Stimulated activated CD4-positive, alpha-beta T cell treated with anti-CD3 and anti-CD28 coated beads, Interleukin-1b, Interleukin-23, amount 100 ng/mL, for 1 hour (primary cell): ENCODE results near the gene ZCWPW1.
"Not testable (repeated sequence)": the region's sequence is repeated elsewhere in the genome, so short reads cannot be mapped to it uniquely, and the experiment has no call there.

Source experiments
- DNase-seq, 2 donors: peaks; one replicate each; pipeline ENCODE4 v3.0.0-alpha.2; 2020; ENCODE audit warnings: low read depth in 2 of 2

Gene ZCWPW1

DNA sequence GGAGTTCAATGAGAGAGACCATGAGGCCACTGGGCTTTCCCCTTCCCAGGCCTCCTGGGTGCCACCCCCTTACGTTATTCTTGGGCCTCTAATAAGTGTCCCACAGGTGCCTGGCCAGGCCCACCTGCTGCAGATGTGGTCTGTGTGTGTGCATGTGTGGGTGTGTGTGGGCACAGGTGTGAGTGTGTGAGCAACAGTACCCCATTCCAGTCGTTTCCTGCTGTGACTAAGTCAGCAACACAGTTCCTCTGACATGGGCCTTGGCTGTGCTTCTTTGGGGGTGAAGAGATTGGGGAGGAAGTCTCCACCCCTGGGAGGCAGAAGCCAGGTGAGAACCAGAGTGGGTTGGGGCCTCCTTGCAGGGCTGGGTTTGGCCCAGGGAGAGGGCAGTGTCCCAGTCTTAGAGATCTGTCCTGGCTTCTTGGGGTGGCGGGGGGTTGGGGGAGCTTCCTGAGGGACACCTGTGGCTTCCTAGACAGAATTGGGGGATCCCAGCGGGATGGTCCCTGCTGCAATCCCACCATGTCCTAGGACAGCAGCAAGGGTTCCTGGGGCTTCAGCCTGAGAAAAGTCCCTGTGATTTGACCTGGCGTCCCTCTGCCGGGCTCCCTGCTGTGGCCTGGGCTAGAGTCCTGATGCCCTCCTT is 74.7 kb downstream of the ZCWPW1 start:
- DNase-seq, result no peak

DNA sequence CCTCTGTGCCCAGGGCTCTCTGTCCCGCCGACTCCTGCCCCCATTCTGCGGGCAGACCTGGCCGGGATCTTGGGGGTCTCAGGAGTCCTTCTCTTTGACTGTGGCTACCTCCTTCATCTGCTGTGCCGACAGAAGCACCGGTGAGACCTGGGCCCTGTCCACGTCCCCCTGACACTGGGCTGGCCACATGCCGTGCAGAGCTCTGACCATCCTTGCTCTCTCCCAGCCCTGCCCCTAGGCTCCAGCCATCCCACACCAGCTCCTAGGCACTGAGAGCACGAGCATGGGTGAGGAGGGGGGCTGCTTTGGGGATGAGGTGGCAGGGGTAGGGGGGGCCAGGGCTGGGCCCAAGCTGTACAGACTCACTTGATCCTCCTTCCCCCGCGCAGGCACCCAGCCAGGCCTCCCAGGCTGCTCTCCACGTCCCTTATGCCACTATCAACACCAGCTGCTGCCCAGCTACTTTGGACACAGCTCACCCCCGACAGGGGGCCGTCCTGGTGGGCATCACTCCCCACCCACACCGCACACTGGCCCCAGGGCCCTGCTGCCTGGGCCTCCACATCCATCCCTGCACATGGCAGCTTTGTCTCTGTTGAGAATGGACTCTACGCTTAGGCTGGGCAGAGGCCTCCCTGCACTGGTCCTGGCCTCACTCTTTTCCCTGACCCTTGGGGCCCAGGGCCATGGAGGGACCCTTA is 75.4 kb downstream of the ZCWPW1 start:
- no peak for DNase-seq

DNA sequence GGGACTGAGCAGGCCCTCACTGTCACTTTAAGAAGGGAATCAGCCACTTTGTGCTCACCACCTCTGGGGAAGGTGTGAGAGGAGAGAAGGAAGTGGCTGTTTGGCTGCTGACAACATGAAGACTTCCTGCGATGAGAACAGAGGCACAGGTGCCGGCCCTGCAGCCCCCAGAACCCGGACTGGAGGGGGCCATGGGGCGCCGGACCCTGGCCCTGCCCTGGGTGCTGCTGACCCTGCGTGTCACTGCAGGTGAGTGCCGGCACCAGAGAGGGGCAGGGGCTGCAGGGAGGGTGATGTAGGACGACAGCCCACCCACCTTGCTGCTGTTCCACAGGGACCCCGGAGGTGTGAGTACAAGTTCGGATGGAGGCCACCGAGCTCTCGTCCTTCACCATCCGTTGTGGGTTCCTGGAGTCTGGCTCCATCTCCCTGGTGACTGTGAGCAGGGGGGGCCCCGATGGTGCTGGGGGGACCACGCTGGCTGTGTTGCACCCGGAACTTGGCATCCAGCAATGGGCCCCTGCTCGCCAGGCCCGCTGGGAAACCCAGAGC is 76.2 kb downstream of the ZCWPW1 start:
- not testable (repeated sequence) for DNase-seq

DNA sequence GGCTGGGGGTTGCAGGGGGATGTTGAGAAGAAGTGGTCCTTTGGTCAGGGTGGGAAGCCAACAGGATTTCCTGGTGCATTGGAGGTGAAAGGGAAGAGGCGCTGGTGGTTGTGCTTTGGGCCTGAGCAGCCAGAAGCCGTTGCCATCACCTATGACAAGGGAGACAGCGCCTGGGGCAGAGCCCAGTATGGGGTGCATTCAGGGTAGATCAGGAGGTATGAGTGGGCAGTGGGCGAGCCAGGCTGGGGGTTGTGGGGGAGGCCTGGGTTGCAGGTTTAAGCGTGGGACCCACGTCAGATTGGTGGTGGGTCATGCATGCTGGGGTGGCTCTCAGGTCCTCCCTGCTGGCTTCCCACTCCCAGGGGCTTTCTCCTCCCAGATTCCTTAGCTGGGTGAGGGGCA is 76.8 kb downstream of the ZCWPW1 start:
- no peak for DNase-seq
